Loucy (cell line): Measurements from ENCODE around the gene TMEM176A.

ENCODE experiments used
- H2AFZ ChIP-seq: fragments of 200-600 bp; sonication (generic); 2 replicates; pipeline ENCODE4 v1.6.0; 2016; ENCODE audit warnings: antibody characterized with exemption, mild to moderate bottlenecking, low read length, moderate library complexity
- H3F3A ChIP-seq: fragments of 200-600 bp; 2 replicates; pipeline ENCODE4 v1.6.0; 2016; ENCODE audit warnings: antibody characterized with exemption, low read depth, mild to moderate bottlenecking
- H3K27me3 ChIP-seq: fragments of 200-600 bp; sonication (generic); 2 replicates; pipeline ENCODE4 v1.6.1; 2014; ENCODE audit warnings: low read length, mild to moderate bottlenecking; ENCODE audit not compliant: insufficient read depth, poor library complexity, severe bottlenecking
- H3K36me3 ChIP-seq: fragments of 200-600 bp; sonication (generic); 2 replicates; pipeline ENCODE4 v1.6.1; 2016; ENCODE audit warnings: low read length; ENCODE audit not compliant: insufficient read depth
- H3K4me1 ChIP-seq: fragments of 200-600 bp; sonication (generic); 2 replicates; pipeline ENCODE4 v1.5.1; 2014; ENCODE audit warnings: low read length, mild to moderate bottlenecking; ENCODE audit not compliant: insufficient read depth, poor library complexity, severe bottlenecking
- H3K4me2 ChIP-seq: fragments of 200-600 bp; sonication (generic); 2 replicates; pipeline ENCODE4 v1.6.0; 2014; ENCODE audit warnings: antibody characterized with exemption, low read length, low read depth, mild to moderate bottlenecking; ENCODE audit not compliant: poor library complexity, severe bottlenecking
- H3K4me3 ChIP-seq: fragments of 200-600 bp; sonication (generic); 2 replicates; pipeline ENCODE4 v1.5.1; 2014; ENCODE audit warnings: low read length, mild to moderate bottlenecking, mixed read lengths; ENCODE audit not compliant: poor library complexity, severe bottlenecking
- H3K79me2 ChIP-seq: fragments of 200-600 bp; sonication (generic); 2 replicates; pipeline ENCODE4 v1.6.1; 2014; ENCODE audit warnings: low read length; ENCODE audit not compliant: insufficient read depth
- H3K9ac ChIP-seq: fragments of 200-600 bp; sonication (generic); 2 replicates; pipeline ENCODE4 v1.6.0; 2014; ENCODE audit warnings: mild to moderate bottlenecking, low read depth, low read length, moderate library complexity; ENCODE audit not compliant: poor library complexity, severe bottlenecking
- H3K9me2 ChIP-seq: fragments of 200-600 bp; sonication (generic); replicated peaks from 2 replicates; pipeline ENCODE4 v1.6.1; 2016; ENCODE audit warnings: low read depth, low read length, mixed read lengths
- H3K9me3 ChIP-seq: fragments of 200-600 bp; sonication (generic); 2 replicates; pipeline ENCODE4 v1.6.1; 2014; ENCODE audit warnings: mild to moderate bottlenecking, antibody characterized with exemption, low read length, low read depth; ENCODE audit not compliant: insufficient read depth
- H4K20me1 ChIP-seq: fragments of 200-600 bp; sonication (generic); 2 replicates; pipeline ENCODE4 v1.6.0; 2014; ENCODE audit warnings: antibody characterized with exemption, low read length, mild to moderate bottlenecking; ENCODE audit not compliant: insufficient read depth, poor library complexity, severe bottlenecking
- CTCF ChIP-seq: fragments of 200-600 bp; sonication (generic); conservative IDR thresholded peaks from 2 replicates; pipeline ENCODE4 v1.5.1; 2014; ENCODE audit warnings: mild to moderate bottlenecking, antibody characterized with exemption, low read length
- EZH2phosphoT487 ChIP-seq: fragments of 200-600 bp; IDR thresholded peaks from 2 replicates; pipeline ENCODE4 v1.6.1; 2018; ENCODE audit warnings: antibody characterized with exemption, mild to moderate bottlenecking, moderate library complexity, borderline replicate concordance

TMEM176A gene

GRCh38 chr7:150778738-150779301 lies 21.7 kb upstream of the TMEM176A start:
- H4K20me1 ChIP-seq: no peaks in the 10 kb centered on the region
- H2AFZ ChIP-seq: peak overlapping the region; percentile 71
- no peak overlapping the region for H3K9ac ChIP-seq
- H3K4me2 ChIP-seq: peak overlapping the region; percentile 29
- no peaks in the 10 kb centered on the region for H3K9me3 ChIP-seq
- no peaks in the 10 kb centered on the region for H3K9me2 ChIP-seq
- H3K4me1 ChIP-seq: peaks cover 1% of the 10 kb centered on the region
- H3K27me3 ChIP-seq: no peaks in the 10 kb centered on the region
- no peak overlapping the region for H3K4me3 ChIP-seq
- H3K79me2 ChIP-seq: no peaks in the 10 kb centered on the region
- no peaks in the 10 kb centered on the region for H3K36me3 ChIP-seq
- TF ChIP-seq CTCF: peak; percentile 97
- TF ChIP-seq EZH2phosphoT487: no peak
- no peaks in the 10 kb centered on the region for H3F3A ChIP-seq

DNA sequence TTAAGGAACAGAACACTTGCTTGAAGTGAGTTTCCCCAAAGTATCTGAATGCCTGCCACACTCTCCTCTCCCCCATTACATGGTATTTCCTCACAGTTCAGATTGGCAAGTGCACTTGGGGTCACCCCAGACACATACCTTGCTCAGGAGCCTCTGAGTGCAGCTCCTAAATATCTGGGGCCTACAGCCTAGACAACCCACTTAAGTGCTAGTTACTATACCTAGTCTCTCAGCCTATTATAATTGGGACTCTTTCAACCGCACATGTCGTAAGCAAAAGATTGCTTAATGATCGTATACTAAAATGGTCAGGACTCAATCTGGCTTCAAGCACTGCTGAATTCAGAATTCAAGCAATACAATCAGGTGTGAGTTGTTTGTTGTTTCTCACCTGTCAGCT lies 20.3 kb upstream of the TMEM176A start:
- Histone ChIP-seq H3K4me3 (no peak overlapping the region), H3K9me2 (no peaks in the 10 kb centered on the region), H3K27me3 (no peaks in the 10 kb centered on the region), H3F3A (no peaks in the 10 kb centered on the region), H3K4me2 (no peak overlapping the region), H3K4me1 (peaks cover 9% of the 10 kb centered on the region), H3K79me2 (no peaks in the 10 kb centered on the region), H3K9ac (no peak overlapping the region), H4K20me1 (no peaks in the 10 kb centered on the region), H3K36me3 (no peaks in the 10 kb centered on the region), H2AFZ (no peak overlapping the region), H3K9me3 (no peaks in the 10 kb centered on the region)
- no peak for TF ChIP-seq CTCF
- no peak for TF ChIP-seq EZH2phosphoT487

GRCh38 chr7:150781103-150781502 lies 19.5 kb upstream of the TMEM176A start:
- H3K4me3 ChIP-seq: no peak overlapping the region

More at GRCh38 chr7:150781103-150781502, 19.5 kb upstream of the TMEM176A start:
- no peaks in the 10 kb centered on the region for H4K20me1 ChIP-seq
- H3K4me2 ChIP-seq: no peak overlapping the region
- no peaks in the 10 kb centered on the region for H3K9me2 ChIP-seq
- H3F3A ChIP-seq: no peaks in the 10 kb centered on the region
- no peaks in the 10 kb centered on the region for H3K9me3 ChIP-seq
- H2AFZ ChIP-seq: no peak overlapping the region
- H3K36me3 ChIP-seq: no peaks in the 10 kb centered on the region
- H3K27me3 ChIP-seq: no peaks in the 10 kb centered on the region
- H3K4me1 ChIP-seq: peaks cover 9% of the 10 kb centered on the region
- H3K9ac ChIP-seq: no peak overlapping the region
- H3K79me2 ChIP-seq: no peaks in the 10 kb centered on the region
- TF ChIP-seq EZH2phosphoT487 (no peak), CTCF (no peak)
